Hepatocyte (in vitro differentiated cells): Measurements from ENCODE around the gene CCL3. TPM values are rescaled to one million over a fixed set of nuclear protein-coding genes. Genes with fewer than 3 reads are reported as not detected.
"Not testable (repeated sequence)": the region's sequence is repeated elsewhere in the genome, so short reads cannot be mapped to it uniquely, and the experiment has no call there.

Experiments
- DNase-seq: peaks from one replicate; pipeline ENCODE4 v3.0.0-alpha.2; 2016; ENCODE audit warnings: low spot score
- H2AFZ ChIP-seq: fragments of 200-600 bp; sonication (generic); 2 replicates; pipeline ENCODE4 v1.6.0; 2016; ENCODE audit warnings: antibody characterized with exemption, mild to moderate bottlenecking
- H3K27ac ChIP-seq: fragments of 200-600 bp; sonication (generic); 2 replicates; pipeline ENCODE4 v1.5.1; 2016; ENCODE audit warnings: mild to moderate bottlenecking
- H3K27me3 ChIP-seq: fragments of 200-600 bp; sonication (generic); 2 replicates; pipeline ENCODE4 v1.6.1; 2016
- H3K36me3 ChIP-seq: fragments of 200-600 bp; sonication (generic); replicated peaks from 2 replicates; pipeline ENCODE4 v1.5.1; 2016; ENCODE audit warnings: low read depth; ENCODE audit not compliant: insufficient read depth
- H3K4me1 ChIP-seq: fragments of 200-600 bp; sonication (generic); 2 replicates; pipeline ENCODE4 v1.5.1; 2016; ENCODE audit warnings: mild to moderate bottlenecking, moderate library complexity; ENCODE audit not compliant: insufficient read depth
- H3K4me2 ChIP-seq: fragments of 200-600 bp; sonication (generic); 2 replicates; pipeline ENCODE4 v1.6.0; 2016
- H3K4me3 ChIP-seq: fragments of 200-600 bp; sonication (generic); 2 replicates; pipeline ENCODE4 v1.5.1; 2016; ENCODE audit warnings: mild to moderate bottlenecking
- H3K79me2 ChIP-seq: fragments of 200-600 bp; sonication (generic); 2 replicates; pipeline ENCODE4 v1.6.0; 2017; ENCODE audit warnings: mild to moderate bottlenecking
- H3K9me2 ChIP-seq: fragments of 200-600 bp; sonication (generic); replicated peaks from 2 replicates; pipeline ENCODE4 v1.6.0; 2017; ENCODE audit warnings: mild to moderate bottlenecking; ENCODE audit not compliant: insufficient read depth
- H3K9me3 ChIP-seq: fragments of 200-600 bp; sonication (generic); 2 replicates; pipeline ENCODE4 v1.5.1; 2016; ENCODE audit warnings: low read depth, mild to moderate bottlenecking
- H4K20me1 ChIP-seq: fragments of 200-600 bp; sonication (generic); 2 replicates; pipeline ENCODE4 v1.6.0; 2016; ENCODE audit warnings: mild to moderate bottlenecking; ENCODE audit not compliant: insufficient read depth, poor library complexity, severe bottlenecking
- CTCF ChIP-seq: fragments of 200-600 bp; sonication (generic); IDR thresholded peaks from 2 replicates; pipeline ENCODE4 v1.5.1; 2016; ENCODE audit warnings: antibody characterized with exemption, mild to moderate bottlenecking; ENCODE audit not compliant: poor library complexity
- EZH2 ChIP-seq: fragments of 200-600 bp; sonication (generic); IDR thresholded peaks from 2 replicates; pipeline ENCODE4 v1.6.1; 2016; ENCODE audit warnings: antibody characterized with exemption, mild to moderate bottlenecking, borderline replicate concordance
- EZH2phosphoT487 ChIP-seq: fragments of 200-600 bp; sonication (generic); IDR thresholded peaks from one replicate; pipeline ENCODE4 v1.6.1; 2018; ENCODE audit warnings: antibody characterized with exemption, mild to moderate bottlenecking, low read depth, moderate library complexity; ENCODE audit not compliant: unreplicated experiment, severe bottlenecking
- whole genome bisulfite sequencing: methylation state at CpG from one replicate; pipeline ENCODE4 v1.1.6; 2016; ENCODE audit warnings: low lambda C conversion rate; ENCODE audit errors: missing lambda C conversion rate; 5-methylcytosine and 5-hydroxymethylcytosine counted together
- polyA plus RNA-seq: library from polyadenylated mRNA; unstranded; fragments of >200 nt; fragmentation: Nextera tagmentation; extraction: Ambion mirVana; gene quantifications from 2 replicates; pipeline ENCODE4 v1.2.1, GENCODE V29; 2016
- total RNA-seq: library from RNA; depleted of rRNA; stranded (reverse); fragments of >200 nt; gene quantifications from 2 replicates; pipeline ENCODE4 v1.2.3, GENCODE V29; 2014

Gene CCL3
- total and polyA plus RNA-seq, 2 experiments from 2014 or later: 12.7 to 22.2 TPM

- TF ChIP-seq EZH2phosphoT487: no peak
- TF ChIP-seq EZH2: no peak
- no peak for TF ChIP-seq CTCF
- WGBS: 85% methylated on average over 6 of the region's 6 CpGs
- no peaks in the 10 kb centered on the region for H3K4me1 ChIP-seq
- no peaks in the 10 kb centered on the region for H3K27me3 ChIP-seq
- no peaks in the 10 kb centered on the region for H4K20me1 ChIP-seq
- H3K4me3 ChIP-seq: no peak overlapping the region
- no peak overlapping the region for H3K27ac ChIP-seq
- no peak overlapping the region for H3K4me2 ChIP-seq
- no peak for DNase-seq
- H2AFZ ChIP-seq: no peak overlapping the region
- no peaks in the 10 kb centered on the region for H3K36me3 ChIP-seq
- H3K9me2 ChIP-seq: no peaks in the 10 kb centered on the region
- no peaks in the 10 kb centered on the region for H3K79me2 ChIP-seq
- H3K9me3 ChIP-seq: no peaks in the 10 kb centered on the region
Observed at GRCh38 chr17:36106493-36106835, 16.5 kb upstream of the CCL3 start.

GRCh38 chr17:36105781-36106492, 16.0 kb upstream of the CCL3 start:
- Histone ChIP-seq H3K27ac (no peak overlapping the region), H3K9me2 (no peaks in the 10 kb centered on the region), H4K20me1 (no peaks in the 10 kb centered on the region), H2AFZ (no peak overlapping the region), H3K4me3 (no peak overlapping the region), H3K36me3 (no peaks in the 10 kb centered on the region), H3K9me3 (no peaks in the 10 kb centered on the region), H3K27me3 (no peaks in the 10 kb centered on the region), H3K4me2 (no peak overlapping the region), H3K4me1 (no peaks in the 10 kb centered on the region), H3K79me2 (no peaks in the 10 kb centered on the region)
- 87% methylated on average over 5 of the region's 5 CpGs for WGBS
- no peak for DNase-seq
- TF ChIP-seq EZH2: no peak
- no peak for TF ChIP-seq CTCF
- no peak for TF ChIP-seq EZH2phosphoT487

GRCh38 chr17:36104701-36105181, 14.8 kb upstream of the CCL3 start:
- Histone ChIP-seq H2AFZ (no peak overlapping the region), H3K79me2 (no peaks in the 10 kb centered on the region), H3K4me1 (no peaks in the 10 kb centered on the region), H4K20me1 (no peaks in the 10 kb centered on the region), H3K27ac (no peak overlapping the region), H3K36me3 (no peaks in the 10 kb centered on the region), H3K4me3 (no peak overlapping the region), H3K27me3 (no peaks in the 10 kb centered on the region), H3K9me2 (no peaks in the 10 kb centered on the region), H3K4me2 (no peak overlapping the region), H3K9me3 (no peaks in the 10 kb centered on the region)
- 84% methylated on average over 4 of the region's 4 CpGs for WGBS
- no peak for DNase-seq
- TF ChIP-seq EZH2phosphoT487 (no peak), EZH2 (no peak), CTCF (no peak)

GRCh38 chr17:36104246-36104645, 14.3 kb upstream of the CCL3 start:
- H3K27me3 ChIP-seq, H3K36me3 ChIP-seq, H3K27ac ChIP-seq, H3K4me2 ChIP-seq, H3K79me2 ChIP-seq, H3K4me1 ChIP-seq, H3K9me2 ChIP-seq, H3K9me3 ChIP-seq, H2AFZ ChIP-seq, DNase-seq, H4K20me1 ChIP-seq, H3K4me3 ChIP-seq: not testable (repeated sequence)
- WGBS: 82% methylated on average over 7 of the region's 7 CpGs

- H3K27ac ChIP-seq, DNase-seq, H3K27me3 ChIP-seq, H3K9me2 ChIP-seq, H3K9me3 ChIP-seq, H4K20me1 ChIP-seq, H3K4me2 ChIP-seq, H3K79me2 ChIP-seq, H3K36me3 ChIP-seq, H3K4me1 ChIP-seq, H3K4me3 ChIP-seq, H2AFZ ChIP-seq: not testable (repeated sequence)
- WGBS: 89% methylated on average over 6 of the region's 6 CpGs
Observed at GRCh38 chr17:36103401-36103975, 13.5 kb upstream of the CCL3 start, which contains the start of gene CCL4. CCL4 (plus strand) TSS chr17:36103827; CDS start chr17:36103906, 79 bp downstream.

- not testable (repeated sequence) for H3K9me2 ChIP-seq, H3K27ac ChIP-seq, H2AFZ ChIP-seq, H3K4me2 ChIP-seq, H3K36me3 ChIP-seq, H3K27me3 ChIP-seq, H4K20me1 ChIP-seq, H3K79me2 ChIP-seq, H3K4me1 ChIP-seq, H3K9me3 ChIP-seq, H3K4me3 ChIP-seq, DNase-seq
- 88% methylated on average over 1 of the region's 1 CpG for WGBS
Observed at GRCh38 chr17:36099004-36099403, 9.1 kb upstream of the CCL3 start.
